HG03039 (cell line): ENCODE measurements around the gene ERFL.
"Not testable (repeated sequence)": the region's sequence is repeated elsewhere in the genome, so short reads cannot be mapped to it uniquely, and the experiment has no call there.

Source experiments
- ATAC-seq: cut with Tn5 transposase; IDR thresholded peaks from one replicate; pipeline ENCODE4 v1.9.1; 2021; ENCODE audit warnings: mild to moderate bottlenecking, moderate library complexity; ENCODE audit not compliant: unreplicated experiment

The ERFL gene

DNA sequence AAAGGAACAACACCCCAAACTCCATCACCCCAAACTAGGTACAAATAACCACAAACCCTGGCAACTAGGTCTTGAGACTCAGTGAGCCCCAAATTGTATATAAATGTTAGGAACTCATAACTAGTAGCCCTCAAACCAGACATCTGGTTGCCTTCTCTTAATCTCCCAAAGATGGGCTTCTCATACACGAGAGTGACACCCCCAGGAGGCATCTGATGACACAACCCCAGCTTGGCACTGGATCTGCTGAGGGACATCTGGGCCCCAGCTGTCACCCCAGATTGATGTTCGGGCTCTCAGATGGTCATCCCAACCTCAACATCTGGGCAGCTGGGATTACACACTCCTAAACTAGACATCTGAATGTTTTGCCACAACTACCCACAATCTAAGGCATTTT, 16.1 kb upstream of the ERFL start:
- no peak for ATAC-seq

DNA sequence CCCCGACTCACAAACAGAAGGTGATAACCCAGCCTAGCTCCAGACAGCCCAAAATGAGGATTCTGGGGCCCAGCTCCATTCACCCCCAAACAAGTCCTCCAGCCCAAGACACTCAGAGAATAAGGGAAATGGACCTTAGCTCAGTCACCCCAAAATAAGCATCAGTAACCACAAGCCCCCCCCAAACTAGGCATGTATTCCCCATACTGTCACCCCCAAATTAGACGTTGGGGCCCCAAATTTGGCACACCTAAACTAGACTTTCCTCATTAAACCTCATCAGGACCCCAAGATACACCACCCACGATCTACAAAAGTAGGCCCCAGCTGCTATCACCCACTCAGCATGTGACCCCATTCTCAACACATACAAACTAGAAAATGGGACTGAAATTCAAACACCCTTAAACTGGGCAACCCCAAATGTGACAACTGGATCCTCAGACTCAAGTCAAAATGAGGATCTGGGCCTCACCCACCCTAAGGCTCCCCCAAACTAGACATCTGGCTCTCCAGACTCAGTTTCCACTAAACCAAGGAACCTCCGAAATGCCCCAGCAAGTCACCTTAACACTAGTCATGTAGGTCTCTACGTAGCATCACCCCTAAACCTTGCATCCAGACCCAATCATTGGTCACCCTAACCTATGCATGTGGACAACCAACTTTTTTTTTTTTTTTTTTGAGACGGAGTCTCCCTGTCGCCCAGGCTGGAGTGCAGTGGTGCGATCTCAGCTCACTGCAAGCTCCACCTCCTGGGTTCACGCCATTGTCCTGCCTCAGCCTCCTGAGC, 13.4 kb upstream of the ERFL start:
- no peak for ATAC-seq

DNA sequence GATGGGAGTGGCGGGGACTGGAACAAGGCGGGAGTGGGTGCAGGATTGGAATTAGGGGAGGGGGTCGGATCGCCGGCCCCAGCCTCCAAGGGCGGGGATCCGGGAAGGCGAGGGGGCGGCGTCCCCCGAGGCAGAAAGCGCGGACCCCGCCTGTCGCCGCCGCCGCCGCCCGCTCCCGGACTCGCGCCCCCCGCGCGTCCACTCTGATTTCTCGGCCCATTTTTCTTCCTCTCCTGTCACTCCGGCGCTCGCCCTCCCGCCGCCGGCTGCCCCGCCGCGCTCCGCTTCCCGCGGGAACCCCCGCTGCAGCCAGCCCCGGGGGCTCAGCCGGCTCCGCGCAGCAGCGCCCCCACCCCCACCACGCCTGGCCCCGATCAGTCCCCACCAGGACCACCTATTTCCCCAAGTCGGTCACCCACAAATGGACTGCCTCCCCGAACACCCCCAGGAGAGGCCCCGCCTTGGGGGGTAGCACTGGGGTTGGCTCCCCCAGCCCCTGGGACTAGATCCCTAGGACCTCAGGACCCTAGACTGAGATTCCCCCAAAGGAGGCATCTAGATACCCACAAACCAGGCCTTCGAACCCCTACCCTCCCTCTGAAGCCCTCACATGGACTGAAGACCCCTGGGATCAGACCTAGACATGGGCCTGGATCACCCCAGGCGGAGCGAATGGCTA, 12.6 kb upstream of the ERFL start:
- ATAC-seq: no peak

DNA sequence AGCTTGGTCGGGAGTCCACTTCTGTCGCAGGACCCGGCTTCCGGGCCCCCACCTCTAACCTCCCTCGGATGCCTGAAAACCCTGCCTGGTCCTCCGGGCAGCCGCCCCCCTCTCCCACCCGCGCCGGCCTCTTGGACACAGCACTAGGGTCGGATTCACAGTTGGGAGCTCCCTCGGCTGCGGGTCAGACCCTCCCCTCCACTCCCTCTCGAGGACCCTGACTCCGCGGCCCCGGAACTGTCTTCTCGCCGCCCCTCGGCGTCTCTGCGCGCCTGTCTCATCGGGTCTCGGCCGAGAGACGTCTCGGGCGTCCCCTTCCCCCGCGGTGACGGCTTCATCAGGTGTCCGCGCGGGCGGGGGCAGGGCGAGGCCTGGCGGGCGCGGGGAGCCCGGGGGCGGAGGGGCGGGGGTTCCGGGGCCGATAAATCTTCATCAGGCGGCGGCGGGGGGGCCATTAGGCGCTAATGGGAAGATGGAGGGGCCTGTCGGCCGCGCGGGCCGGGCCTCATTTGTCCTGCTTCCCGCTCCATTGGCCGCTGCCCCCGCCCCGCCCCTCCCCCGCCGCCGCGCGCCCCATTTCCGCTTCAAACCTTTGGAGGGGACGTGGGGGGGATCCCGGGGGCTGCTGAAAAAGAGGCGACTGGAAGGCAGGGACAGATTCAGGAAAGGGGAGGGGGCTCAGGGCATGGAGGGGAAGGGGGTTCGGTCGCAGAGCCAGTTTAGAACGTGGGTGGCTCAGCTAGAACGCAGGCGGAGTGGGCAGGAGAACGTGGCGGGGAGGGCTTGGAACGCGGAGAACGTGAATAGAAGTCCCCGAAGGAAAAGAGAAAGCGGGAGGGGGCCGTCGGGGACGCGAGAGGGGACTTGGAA, 11.8 kb upstream of the ERFL start:
- ATAC-seq: no peak

DNA sequence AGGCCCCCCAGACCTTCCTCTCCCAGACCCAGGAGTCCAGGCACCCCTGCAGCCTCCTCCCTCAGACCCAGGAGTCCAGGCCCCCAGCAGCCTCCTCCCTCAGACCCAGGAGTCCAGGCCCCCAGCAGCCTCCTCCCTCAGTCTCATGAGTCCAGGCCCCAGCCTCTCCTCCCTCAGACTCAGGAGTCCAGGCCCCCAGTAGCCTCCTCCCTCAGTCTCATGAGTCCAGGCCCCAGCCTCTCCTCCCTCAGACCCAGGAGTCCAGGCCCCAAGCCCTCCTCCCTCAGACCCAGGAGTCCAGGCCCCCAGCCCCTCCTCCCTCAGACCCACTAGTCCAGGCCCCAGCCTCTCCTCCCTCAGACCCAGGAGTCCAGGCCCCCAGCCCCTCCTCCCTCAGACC, 11.0 kb upstream of the ERFL start:
- not testable (repeated sequence) for ATAC-seq

DNA sequence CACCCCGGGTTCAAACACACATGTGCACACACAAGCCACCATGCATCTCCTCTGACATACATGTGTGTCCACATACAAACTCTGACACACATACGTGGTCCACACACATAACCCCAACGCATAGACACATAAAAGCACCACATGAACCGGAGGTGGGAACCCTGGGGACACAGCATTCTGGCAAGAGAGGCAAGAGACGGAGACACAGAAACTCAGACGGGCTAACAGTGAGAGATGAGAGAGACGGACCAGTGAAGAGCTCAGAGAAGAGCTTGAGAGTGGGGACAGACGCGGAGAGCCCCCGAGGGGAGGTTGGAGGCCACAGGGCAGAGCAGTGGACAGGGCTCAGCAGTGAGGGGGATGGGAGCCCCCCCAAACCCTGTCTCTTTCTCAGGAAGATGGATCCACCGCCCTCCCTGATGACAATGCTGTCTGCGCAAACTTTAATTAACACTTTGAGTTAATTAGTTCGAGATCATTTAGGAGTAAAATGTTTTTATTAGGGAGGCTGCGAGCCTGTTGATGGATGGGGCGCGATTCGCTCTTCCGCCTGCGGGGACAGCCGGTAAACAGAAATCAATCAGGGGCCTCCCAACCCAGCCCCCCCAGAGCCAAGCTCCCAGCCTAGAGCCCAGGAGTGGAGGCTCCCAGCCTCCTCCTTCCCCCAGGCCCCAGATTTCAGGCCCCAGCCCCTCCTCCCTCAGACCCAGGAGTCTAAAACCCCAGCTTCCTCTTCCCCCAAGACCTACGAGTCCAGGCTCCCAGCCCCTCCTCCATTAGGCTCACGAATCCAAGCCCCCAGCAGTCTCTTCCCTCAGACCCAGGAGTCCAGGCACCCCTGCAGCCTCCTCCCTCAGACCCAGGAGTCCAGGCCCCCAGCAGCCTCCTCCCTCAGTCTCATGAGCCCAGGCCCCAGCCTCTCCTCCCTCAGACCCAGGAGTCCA, 9.5 kb upstream of the ERFL start:
- no peak for ATAC-seq

DNA sequence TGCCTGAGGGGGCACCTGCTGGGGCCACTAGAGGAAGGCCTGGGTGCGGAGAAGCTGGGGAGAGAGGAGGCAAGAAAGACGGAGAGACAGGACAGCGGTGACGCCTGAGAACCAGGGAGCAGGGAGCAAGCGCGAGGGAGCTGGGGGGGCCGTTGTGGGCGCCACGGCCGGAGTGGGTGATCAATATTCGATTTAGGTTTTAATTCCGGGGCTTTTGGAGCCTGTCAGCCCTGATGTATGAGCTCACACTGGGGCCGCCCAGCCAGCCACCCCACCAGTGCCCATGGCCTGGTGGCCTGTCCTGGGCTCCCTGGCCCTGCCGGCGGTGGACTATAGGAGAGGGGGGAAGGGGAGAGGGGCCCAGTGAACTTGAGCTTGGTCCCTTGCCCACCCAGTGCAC, 8.7 kb upstream of the ERFL start:
- ATAC-seq: no peak

DNA sequence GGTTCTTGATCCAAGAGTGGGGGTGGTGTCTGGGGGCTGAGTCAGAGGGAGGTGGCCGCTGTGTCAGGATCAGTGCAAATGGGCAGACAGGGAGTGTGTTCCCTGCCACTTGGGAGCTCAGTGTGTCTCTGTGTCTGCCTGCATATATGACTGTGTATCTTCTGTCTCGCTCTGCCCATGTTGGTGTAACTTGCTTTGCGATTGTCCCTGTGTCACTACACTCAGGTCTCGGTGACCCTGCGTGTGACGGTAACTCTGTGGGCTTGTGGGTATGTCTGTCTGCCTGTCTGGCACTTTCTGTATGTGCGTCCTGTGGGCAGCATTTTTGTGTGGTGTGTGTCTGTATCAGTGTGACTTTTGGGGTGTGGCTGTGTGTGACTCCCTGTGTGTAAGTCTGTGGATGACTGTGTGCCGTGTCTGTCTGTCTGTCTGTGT, 8.2 kb upstream of the ERFL start:
- no peak for ATAC-seq

DNA sequence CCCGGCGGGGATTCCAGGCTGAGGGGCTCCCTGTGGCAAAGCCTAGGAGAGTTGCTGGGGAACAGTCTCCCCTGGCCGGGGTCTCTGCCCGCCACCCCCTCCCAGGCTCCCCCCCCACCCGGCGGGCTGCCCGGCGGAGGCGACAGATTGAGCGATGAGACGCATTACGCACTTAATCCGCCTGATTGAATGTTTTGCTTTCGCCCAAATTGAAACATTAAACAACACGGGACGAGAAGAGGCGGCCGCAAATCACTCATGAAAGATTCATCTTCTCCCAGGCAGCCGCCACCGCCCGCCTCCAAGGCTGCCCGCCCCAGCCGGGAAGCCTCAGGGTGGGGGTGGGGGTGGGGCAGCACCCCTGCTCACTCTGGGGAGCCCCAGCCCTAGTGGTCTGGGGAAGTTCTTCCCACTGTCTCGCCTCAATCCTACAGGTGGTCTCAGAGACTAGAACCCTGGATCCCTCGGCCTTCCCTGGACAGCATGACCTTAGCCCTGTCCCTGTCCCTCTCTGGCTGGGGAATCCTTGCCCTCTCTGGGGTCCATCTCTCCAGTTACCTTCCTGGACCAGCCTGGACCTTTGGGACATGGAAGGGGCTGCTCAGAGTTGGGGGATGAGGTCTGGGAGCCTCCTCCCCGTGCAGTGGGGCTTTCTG, 7.6 kb upstream of the ERFL start:
- ATAC-seq: no peak

DNA sequence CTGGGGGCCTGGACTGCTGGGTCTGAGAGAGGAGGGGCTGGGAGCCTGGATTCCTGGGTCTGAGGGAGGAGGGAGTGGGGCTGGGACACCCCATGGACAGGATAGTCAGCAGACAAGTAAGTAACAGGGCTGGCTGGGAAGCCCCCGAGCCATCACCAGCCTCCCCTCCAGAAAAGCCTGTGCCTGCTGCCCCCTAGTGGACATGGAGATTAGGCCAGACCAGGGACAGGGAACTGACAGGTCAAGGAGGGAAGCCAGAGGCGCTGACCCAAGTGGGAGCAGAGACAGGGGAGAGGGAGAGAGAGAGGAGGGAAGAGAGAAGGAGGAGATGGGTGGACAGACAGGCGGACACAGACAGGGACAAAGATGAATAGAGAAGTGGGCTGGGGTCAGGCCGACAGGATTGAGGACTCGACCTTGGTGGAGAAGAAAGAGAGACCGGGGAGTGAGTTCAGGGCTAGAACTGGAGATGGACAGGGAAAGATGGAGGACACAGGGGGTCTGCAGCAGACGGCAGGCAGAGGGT, 6.7 kb upstream of the ERFL start:
- ATAC-seq: no peak

DNA sequence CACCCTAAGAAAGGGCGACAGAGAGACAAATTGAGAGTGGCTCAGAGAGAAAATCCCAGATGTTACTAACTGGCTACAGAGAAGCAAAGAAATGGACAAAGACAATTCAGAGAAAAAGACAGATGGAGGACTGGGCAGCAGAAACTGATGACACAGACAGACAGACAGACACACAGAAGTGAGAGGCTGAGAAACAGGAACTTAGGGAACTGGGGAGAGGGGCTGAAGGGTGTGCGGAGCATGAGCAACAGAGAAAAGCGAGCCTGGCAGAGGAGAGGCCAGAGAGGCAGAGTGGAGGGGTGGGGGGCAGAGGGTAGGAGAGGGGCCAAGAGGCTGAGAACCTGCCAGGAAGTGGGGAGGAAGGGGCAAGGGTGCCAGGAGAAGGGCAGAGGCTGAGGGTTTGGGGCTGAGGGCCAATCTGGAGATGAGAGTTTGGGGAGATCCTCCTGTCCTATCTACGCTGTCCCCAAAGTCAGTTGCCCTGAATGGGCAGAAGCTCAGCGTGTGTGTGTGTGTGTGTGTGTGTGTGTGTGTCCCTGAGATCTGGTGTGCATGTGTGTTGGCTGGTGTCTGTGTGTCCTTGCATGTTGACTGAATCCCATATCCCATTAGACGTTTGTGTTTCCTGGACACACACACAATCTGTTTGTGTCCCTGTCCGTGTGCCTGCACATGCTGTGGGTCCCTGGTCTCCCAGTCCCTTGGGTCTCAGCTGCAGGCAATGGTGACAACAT, 5.6 kb upstream of the ERFL start:
- no peak for ATAC-seq

DNA sequence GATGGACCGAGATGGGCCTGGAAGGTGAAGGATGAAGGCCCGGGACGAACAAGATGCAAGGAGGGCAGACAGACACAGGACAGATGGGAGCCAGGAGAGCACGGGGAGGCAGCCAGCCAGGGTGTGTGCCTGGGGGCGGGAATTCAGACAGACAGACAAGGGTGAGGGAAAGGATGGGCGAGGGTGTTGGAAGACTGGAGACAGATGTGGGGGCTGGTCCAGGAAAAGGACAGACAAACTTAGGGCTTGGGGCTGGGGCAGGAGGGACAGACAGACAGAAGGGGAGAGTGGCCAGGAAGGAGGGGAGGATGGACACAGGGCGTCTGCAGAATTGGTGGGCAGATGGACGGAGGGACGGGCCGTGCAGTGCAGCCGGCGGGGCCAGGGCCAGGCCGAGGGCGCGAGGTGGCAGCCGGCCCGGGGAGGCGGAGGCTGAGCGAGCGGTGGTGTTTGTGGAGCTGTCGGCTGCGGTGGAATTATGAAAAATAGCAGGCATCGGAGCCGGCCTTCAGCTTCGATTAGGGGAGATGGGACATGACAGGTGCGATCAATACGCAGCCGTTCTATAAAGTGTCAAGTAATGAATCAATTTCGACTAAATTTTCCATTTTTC, 4.6 kb upstream of the ERFL start:
- no peak for ATAC-seq

DNA sequence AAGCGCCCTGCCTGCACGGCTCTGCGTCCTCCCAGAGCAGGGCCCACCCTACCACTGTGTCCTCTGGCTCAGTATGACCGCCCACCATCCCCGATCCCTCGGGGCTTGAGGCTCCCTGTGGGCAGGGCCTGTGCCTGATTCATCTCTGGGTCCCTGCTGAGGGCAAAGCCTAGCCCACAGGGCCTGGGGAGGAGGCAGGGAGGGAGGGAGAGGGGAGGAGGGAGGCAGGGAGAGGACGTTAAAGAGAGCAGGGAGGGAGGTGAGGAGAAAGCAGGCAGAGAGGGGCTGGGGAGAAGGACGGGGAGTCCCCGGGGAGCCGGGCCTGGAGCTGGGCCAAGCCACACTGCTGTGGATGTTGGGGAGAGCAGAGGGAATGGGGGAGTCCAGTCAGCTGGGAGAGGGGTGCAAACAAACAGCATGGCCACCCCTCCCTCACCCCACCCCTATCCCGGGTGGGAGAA, 4.0 kb upstream of the ERFL start:
- ATAC-seq: no peak

DNA sequence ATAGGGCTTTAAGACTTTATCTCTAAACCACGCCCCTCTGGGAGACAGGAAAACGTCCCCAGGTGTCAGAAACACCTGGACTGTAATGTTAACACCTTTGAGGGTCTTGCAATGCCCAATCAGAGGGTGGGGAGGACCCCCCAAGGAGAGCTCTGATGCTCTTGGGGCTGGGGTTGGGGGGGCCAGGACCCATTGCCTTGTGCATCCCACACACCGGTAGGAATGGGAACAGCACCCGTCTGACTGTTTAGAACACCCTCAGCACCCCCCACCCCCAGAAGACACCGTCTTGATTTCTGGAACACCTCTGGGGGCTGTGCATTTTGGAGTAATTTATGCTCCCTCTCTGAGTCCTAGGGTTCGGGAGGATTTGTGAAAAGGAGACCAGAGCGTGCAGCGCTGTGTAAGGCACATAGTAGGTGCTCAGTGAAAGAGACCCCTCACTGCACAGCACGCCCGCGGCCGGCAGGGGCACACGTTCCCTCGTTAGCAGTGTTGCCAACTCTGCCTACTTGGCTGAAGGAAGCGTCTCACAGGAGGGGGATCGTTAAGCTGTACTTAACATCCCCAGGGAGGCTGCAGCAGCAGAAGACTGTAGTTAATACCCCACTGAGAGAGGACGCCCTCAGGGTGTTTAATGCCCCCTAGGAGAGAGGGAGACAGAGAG, 2.8 kb upstream of the ERFL start:
- no peak for ATAC-seq

DNA sequence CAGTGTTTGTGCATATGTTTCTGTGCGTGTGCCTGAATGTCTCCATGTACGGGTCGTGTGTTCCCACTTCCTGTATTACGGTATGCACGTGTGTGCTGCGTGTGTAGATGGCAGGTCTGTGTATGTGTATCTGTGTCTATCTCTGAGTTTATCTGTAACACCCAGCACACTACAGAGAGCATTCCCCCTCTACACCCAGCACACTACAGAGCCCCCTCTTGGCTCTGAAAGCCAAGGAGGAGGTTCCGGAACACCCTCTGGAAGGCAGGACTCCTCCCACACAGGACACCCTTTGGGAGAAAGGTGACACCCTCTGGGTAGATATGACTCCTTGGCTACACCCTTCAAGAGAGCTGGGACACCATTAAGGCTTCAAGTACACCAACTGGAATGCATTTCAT, 2.1 kb upstream of the ERFL start:
- ATAC-seq: no peak

DNA sequence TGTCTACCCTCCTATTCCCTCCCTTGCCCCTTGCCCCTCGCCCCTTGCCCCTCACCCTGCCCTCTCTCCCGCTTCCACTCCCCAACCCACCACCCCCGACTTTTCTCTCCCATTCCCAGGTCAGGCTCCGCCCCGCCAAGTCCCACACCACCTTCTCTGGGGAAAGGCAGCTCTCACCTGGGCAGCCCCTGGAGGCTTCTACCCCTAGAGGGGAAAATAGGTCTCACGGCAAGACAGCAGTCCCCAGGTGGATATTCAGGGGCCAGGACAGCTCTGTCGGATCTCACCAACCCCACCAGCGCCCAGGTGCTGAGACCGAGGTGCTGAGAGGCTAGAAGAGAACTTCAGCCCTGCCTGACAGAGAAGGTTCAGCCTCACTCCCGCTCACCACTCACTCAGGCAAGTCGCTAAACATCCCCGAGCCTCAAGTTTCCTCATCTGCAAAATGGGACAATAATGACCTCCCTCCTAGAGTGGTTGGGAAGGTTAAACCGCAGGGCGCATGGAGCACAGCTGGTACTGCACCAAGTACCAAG, 1.4 kb upstream of the ERFL start:
- no peak for ATAC-seq

DNA sequence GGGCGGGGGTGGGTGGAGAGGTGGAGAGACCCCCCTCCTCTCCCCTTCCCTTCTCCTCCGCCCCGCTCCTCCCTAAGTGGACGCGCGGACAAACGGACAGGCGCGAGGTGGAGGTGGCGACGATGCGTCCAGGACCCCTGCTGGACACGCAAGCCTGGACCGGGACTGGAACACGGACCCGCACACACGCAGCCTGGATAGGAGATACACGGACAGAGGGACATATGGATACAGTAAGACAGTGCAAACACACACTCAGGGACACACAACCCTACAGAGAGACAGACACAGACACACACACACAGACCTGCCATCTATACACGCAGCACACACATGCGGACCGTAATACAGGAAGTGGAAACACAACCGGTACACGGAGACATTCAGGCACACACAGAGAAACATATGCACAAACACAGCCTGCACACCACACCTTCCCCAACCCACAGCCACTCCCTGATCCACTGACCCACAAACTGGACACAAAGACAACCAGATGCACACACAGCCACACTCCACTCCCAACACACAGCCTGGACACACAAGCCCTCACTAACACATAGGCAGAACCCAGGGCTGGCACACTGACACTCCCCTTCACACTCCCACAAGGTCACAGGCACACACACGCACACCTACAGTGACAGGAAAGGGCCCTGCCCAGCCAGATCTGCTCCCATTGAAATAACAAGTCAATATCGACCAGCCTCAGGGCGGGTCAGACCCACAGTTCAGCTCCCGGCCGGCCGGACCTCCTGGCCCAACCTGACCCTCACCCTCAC, 696 bp upstream of the ERFL start:
- ATAC-seq: no peak
